Keratinocyte (primary cell): ENCODE results near the gene CCDC150.

Experiments used
- CTCF ChIP-seq, 3 experiments: IDR thresholded peaks in 1 of 3; conservative IDR thresholded peaks in 1 of 3; optimal IDR thresholded peaks in 1 of 3; 2 replicates in 2 of 3; 3 replicates in 1 of 3; pipeline versions ENCODE3 to v1.5.1; 2011; ENCODE audit warnings: low read length in 3 of 3, mild to moderate bottlenecking in 3 of 3, moderate library complexity in 2 of 3, control low read depth in 1 of 3, inconsistent platforms in 1 of 3; ENCODE audit not compliant: insufficient read depth in 2 of 3; ENCODE audit errors: extremely low read depth in 1 of 3
- EZH2 ChIP-seq: IDR thresholded peaks from one replicate; pipeline ENCODE4 v1.6.1; 2012; ENCODE audit warnings: inconsistent platforms, mild to moderate bottlenecking, low read length, moderate library complexity

- TF ChIP-seq CTCF (optimal IDR thresholded peaks at IDR 0.05 in 1 of 3, IDR thresholded peaks at IDR 0.05 in 1 of 3, conservative IDR thresholded peaks at IDR 0.05 in 1 of 3; ENCODE audit: extremely low read depth in 1 of 3, insufficient read depth in 2 of 3, low read length in 3 of 3) (no peak), EZH2 (no peak)
These were observed 750 bp upstream of the CCDC150 start for GRCh38 chr2:196638765-196639164.
